Endothelial cell of umbilical vein (primary cell): ENCODE data around the gene TXNDC12. TPM values are rescaled to one million over a fixed set of nuclear protein-coding genes. Genes with fewer than 3 reads are reported as not detected.

Source experiments
- BruUV-seq: library from RNA; stranded (reverse); fragments of 400-500 nt; replicated peaks from 2 replicates; lab custom pipeline; 2021; lab: Mats Ljungman, UMichigan
- CTCF ChIA-PET: fragments of 300-600, 350-600 bp; sonication (Branson Sonifier 250); formaldehyde crosslinking; loops from one replicate; lab custom pipeline; 2021; ENCODE audit warnings: antibody characterized with exemption, inconsistent platforms; lab: Charles Lee
- POLR2A ChIA-PET: fragments of 300-600, 350-600 bp; sonication (Branson Sonifier 250); formaldehyde crosslinking; loops from one replicate; lab custom pipeline; 2021; ENCODE audit warnings: antibody characterized with exemption, inconsistent platforms; lab: Charles Lee
- DNase-seq: peaks from one replicate; pipeline ENCODE4 v3.0.0-alpha.2; 2011; ENCODE audit warnings: low read depth, low spot score
- FAIRE-seq: peaks from 2 replicates; lab custom pipeline; 2011; peaks lifted over from hg19 to GRCh38; lab: Jason Lieb, UNC
- H2AFZ ChIP-seq: 2 replicates; pipeline ENCODE4 v1.6.0; 2012; ENCODE audit warnings: low read depth, low read length, control low read depth, inconsistent platforms
- H3K27ac ChIP-seq: 2 replicates; pipeline ENCODE4 v1.5.1; 2011; ENCODE audit warnings: low read depth, mild to moderate bottlenecking, control low read depth, low read length, moderate library complexity; ENCODE audit not compliant: insufficient read depth
- H3K27me3 ChIP-seq, 2 experiments: 2 replicates each; pipeline versions ENCODE4 v1.6.0 to v1.6.1; 2011; ENCODE audit warnings: low read length in 2 of 2, mixed read lengths in 1 of 2; ENCODE audit not compliant: control insufficient read depth in 2 of 2, insufficient read depth in 2 of 2
- H3K36me3 ChIP-seq, 2 experiments: 2 replicates in 1 of 2; 3 replicates in 1 of 2; pipeline ENCODE4 v1.5.1; 2011; ENCODE audit warnings: low read length in 2 of 2, mild to moderate bottlenecking in 1 of 2, moderate library complexity in 1 of 2; ENCODE audit not compliant: control insufficient read depth in 2 of 2, insufficient read depth in 2 of 2; ENCODE audit errors: extremely low read depth in 1 of 2
- H3K4me1 ChIP-seq: 3 replicates; pipeline ENCODE4 v1.5.1; 2011; ENCODE audit warnings: mild to moderate bottlenecking, low read length; ENCODE audit not compliant: control insufficient read depth, insufficient read depth; ENCODE audit errors: extremely low read depth
- H3K4me2 ChIP-seq: 2 replicates; pipeline ENCODE4 v1.6.1; 2011; ENCODE audit warnings: low read length, control low read depth, mixed read lengths; ENCODE audit not compliant: insufficient read depth
- H3K4me3 ChIP-seq, 3 experiments: fragments of 200-600 bp in 1 of 3; sonication (generic), shearing (Covaris generic) in 1 of 3; replicated peaks in 1 of 3; 2 replicates each; pipeline ENCODE4 v1.5.1; 2011 to 2016; ENCODE audit warnings: control low read depth in 3 of 3, low read length in 3 of 3, mild to moderate bottlenecking in 2 of 3, inconsistent platforms in 1 of 3, low read depth in 1 of 3, moderate library complexity in 1 of 3; ENCODE audit not compliant: insufficient read depth in 1 of 3
- H3K79me2 ChIP-seq: 2 replicates; pipeline ENCODE4 v1.6.0; 2012; ENCODE audit warnings: low read length, inconsistent platforms; ENCODE audit not compliant: control insufficient read depth, insufficient read depth
- H3K9ac ChIP-seq: replicated peaks from 2 replicates; pipeline ENCODE3; 2011; ENCODE audit warnings: low read length, control low read depth; ENCODE audit not compliant: insufficient read depth; ENCODE audit errors: extremely low read depth
- H3K9me1 ChIP-seq: replicated peaks from 3 replicates; pipeline ENCODE4 v1.6.0; 2011; ENCODE audit warnings: mild to moderate bottlenecking, low read length; ENCODE audit not compliant: control insufficient read depth, insufficient read depth; ENCODE audit errors: extremely low read depth
- H3K9me3 ChIP-seq: replicated peaks from 2 replicates; pipeline ENCODE4 v1.5.1; 2012; ENCODE audit warnings: low read length, inconsistent platforms; ENCODE audit not compliant: control insufficient read depth, insufficient read depth
- H4K20me1 ChIP-seq: replicated peaks from 2 replicates; pipeline ENCODE3; 2011; ENCODE audit warnings: mild to moderate bottlenecking, low read length; ENCODE audit not compliant: control insufficient read depth, insufficient read depth; ENCODE audit errors: extremely low read depth
- FOS ChIP-seq: IDR thresholded peaks from 2 replicates; pipeline ENCODE4 v1.6.1; 2011; ENCODE audit warnings: mild to moderate bottlenecking, low read length, moderate library complexity, borderline replicate concordance; ENCODE audit not compliant: insufficient read depth
- GATA2 ChIP-seq: IDR thresholded peaks from 2 replicates; pipeline ENCODE4 v1.7.0; 2011; ENCODE audit warnings: low read depth, mild to moderate bottlenecking, moderate library complexity, mixed read lengths, low read length; ENCODE audit not compliant: insufficient read length, insufficient read depth
- MYC ChIP-seq: IDR thresholded peaks from one replicate; pipeline ENCODE4 v1.6.1; 2011; ENCODE audit warnings: mild to moderate bottlenecking, low read depth, low read length
- dilution Hi-C: fragments of 300-500 bp; cut with MboI; formaldehyde crosslinking; loops from one replicate; pipeline ENCODE4 v1.15.0; 2019; ENCODE audit warnings: low sequenced_read_pairs; ENCODE audit not compliant: extremely low pct_ligation_motif_present
- intact Hi-C: fragments of 100-400 bp; cut with micrococcal nuclease; formaldehyde crosslinking; loops from one replicate; pipeline ENCODE4 v1.10.0; 2022
- polyA plus RNA-seq, 4 experiments: library from polyadenylated mRNA; depleted of rRNA in 3 of 4; stranded (reverse) in 3 of 4; unstranded in 1 of 4; fragments of >200 nt; gene quantifications; 2 replicates each; pipeline versions ENCODE4 v1.2.1 to v1.2.3, GENCODE V29; 2011 to 2012; ENCODE audit warnings: missing spikeins in 1 of 4
- small RNA-seq: library from RNA; depleted of rRNA; stranded (forward); fragments of <200 nt; gene quantifications from one replicate; pipeline ENCODE3, GENCODE V24; 2012; ENCODE audit warnings: low replicate concordance, low read depth; ENCODE audit not compliant: insufficient read depth, insufficient read length
- total RNA-seq: library from RNA; stranded (reverse); gene quantifications from 2 replicates; pipeline ENCODE4 v1.2.3, GENCODE V29; 2021

Gene TXNDC12
- total and polyA plus RNA-seq, 2 donors (not counting 3 experiments of a cell fraction or from before 2014, with no cell fraction given): 33.7 to 57.4 TPM

DNA sequence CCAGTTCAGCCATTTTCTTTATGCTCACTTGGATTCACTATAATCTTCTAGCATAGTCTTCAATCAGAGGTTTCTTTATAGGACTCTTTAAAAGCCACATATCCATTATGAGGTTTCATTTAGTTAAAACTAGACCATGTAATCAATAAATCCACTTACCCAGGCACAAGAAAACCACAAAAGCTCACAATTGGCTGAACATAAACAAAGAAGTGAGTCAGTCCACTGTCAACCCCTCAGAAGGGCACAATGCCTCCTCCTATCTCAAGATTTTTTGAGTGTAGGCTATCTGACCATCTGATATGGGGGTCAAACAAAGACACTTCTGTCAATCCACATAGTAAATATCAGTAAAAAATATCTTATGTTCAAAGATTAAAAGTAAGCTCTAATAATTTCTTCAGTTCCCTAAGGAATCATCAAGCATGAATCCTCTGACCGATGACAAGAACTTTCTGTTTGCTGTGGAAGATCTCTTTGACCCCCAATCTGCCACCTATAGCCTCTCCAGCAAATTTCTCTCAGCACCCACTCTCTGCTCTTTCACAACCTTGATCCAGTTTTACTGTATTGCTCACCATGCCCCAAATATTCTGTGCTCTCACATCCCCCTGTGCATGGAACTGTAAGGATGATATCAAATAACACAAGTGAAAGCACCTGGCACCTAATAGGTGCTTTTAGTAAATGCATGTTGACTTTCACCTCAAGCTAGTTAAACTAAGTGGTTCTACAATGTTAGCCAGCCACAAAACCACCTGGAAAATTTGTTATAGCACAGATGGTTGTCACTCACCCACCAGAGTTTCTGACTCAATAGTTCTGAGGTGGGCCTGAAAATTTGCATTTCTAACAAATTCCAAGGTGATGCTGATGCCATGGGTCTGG is 81.2 kb downstream of the TXNDC12 start:
- Histone ChIP-seq H2AFZ (no peak overlapping the region), H3K79me2 (no peaks in the 10 kb centered on the region), H3K36me3 (no peaks in the 10 kb centered on the region), H3K27me3 (no peaks in the 10 kb centered on the region), H3K4me2 (no peak overlapping the region), H3K9me3 (no peaks in the 10 kb centered on the region), H3K4me3 (no peak overlapping the region), H3K9ac (no peak overlapping the region), H3K9me1 (no peaks in the 10 kb centered on the region), H3K27ac (no peak overlapping the region), H3K4me1 (no peaks in the 10 kb centered on the region), H4K20me1 (no peaks in the 10 kb centered on the region)
- DNase-seq (no peak), FAIRE-seq (no peak)
- BruUV-seq: no TSS peak
- ChIA-PET POLR2A (no interaction called here), CTCF (interaction anchor here (2.2 to 2.6 kb wide), 2 partner anchors 11 to 77 kb away, joined by 4 to 8 read pairs; no protein-coding TSS in a partner anchor)
- TF ChIP-seq FOS (peak; percentile 19), GATA2 (peak; percentile 59), MYC (no peak)
- dilution Hi-C loops (no loop called here), intact Hi-C loops (no loop called here)

Small RNA genes within 50 kb of the gene (small RNA-seq; reads per million reads assigned to genes)
- gene RN7SL290P (not detected), gene RNA5SP48 (not detected)

Other genes starting within 250 kb of the TXNDC12 start
- gene NRDC, start 176.5 kb downstream of the TXNDC12 start, total RNA-seq: 125 and 146 TPM in 2 replicates
- 35.6 and 41.8 TPM in 2 replicates for gene NRDC, start 176.5 kb downstream of the TXNDC12 start, polyA plus RNA-seq
- 10.4 and 11.9 TPM in 2 replicates for gene RAB3B, start 64.5 kb downstream of the TXNDC12 start, total RNA-seq
- 3.7 and 4.1 TPM in 2 replicates for gene RAB3B, start 64.5 kb downstream of the TXNDC12 start, polyA plus RNA-seq
- gene KTI12, start 21.4 kb downstream of the TXNDC12 start, total RNA-seq: 9.2 and 10.0 TPM in 2 replicates
- gene KTI12, start 21.4 kb downstream of the TXNDC12 start, polyA plus RNA-seq: 12.7 TPM in 2 replicates
- gene BTF3L4, start 1.1 kb upstream of the TXNDC12 start, total RNA-seq: 43.2 and 45.6 TPM in 2 replicates
- gene BTF3L4, start 1.1 kb upstream of the TXNDC12 start, polyA plus RNA-seq: 20.1 and 25.1 TPM in 2 replicates
- 14.8 and 16.8 TPM in 2 replicates for gene ZFYVE9, start 86.9 kb upstream of the TXNDC12 start, total RNA-seq
- gene ZFYVE9, start 86.9 kb upstream of the TXNDC12 start, polyA plus RNA-seq: 3.6 and 4.1 TPM in 2 replicates